Left lobe of liver (tissue), 2 donors: Measurements from ENCODE around the gene CRAT. TPM values are rescaled to one million over a fixed set of nuclear protein-coding genes. Genes with fewer than 3 reads are reported as not detected.
A peak's percentile ranks its signal among the peaks of the same experiment; 100 is the strongest.

Experiments
- ATAC-seq: fragments of 200-7000 bp; cut with Tn5 transposase; one replicate; pipeline ENCODE4 v1.9.1; 2020; ENCODE audit warnings: mild to moderate bottlenecking, moderate library complexity
- DNase-seq: peaks from one replicate; pipeline ENCODE4 v3.0.0-alpha.2; 2020; ENCODE audit warnings: low spot score
- total RNA-seq: library from RNA; stranded (reverse); gene quantifications from one replicate; pipeline ENCODE4 v1.2.1, GENCODE V29; 2021
- donor health status: DM: no; HTN: no; CAD: no; lungs with moderate emphysema.
- donor health status: DM: no; HTN: yes; CAD: no.

The CRAT gene
- total RNA-seq, 1 donor from 2014 or later = 105 TPM

GRCh38 chr9:129095170-129095667 is 15.4 kb downstream of the CRAT start:
- no peak for ATAC-seq
- no peak for DNase-seq

DNA sequence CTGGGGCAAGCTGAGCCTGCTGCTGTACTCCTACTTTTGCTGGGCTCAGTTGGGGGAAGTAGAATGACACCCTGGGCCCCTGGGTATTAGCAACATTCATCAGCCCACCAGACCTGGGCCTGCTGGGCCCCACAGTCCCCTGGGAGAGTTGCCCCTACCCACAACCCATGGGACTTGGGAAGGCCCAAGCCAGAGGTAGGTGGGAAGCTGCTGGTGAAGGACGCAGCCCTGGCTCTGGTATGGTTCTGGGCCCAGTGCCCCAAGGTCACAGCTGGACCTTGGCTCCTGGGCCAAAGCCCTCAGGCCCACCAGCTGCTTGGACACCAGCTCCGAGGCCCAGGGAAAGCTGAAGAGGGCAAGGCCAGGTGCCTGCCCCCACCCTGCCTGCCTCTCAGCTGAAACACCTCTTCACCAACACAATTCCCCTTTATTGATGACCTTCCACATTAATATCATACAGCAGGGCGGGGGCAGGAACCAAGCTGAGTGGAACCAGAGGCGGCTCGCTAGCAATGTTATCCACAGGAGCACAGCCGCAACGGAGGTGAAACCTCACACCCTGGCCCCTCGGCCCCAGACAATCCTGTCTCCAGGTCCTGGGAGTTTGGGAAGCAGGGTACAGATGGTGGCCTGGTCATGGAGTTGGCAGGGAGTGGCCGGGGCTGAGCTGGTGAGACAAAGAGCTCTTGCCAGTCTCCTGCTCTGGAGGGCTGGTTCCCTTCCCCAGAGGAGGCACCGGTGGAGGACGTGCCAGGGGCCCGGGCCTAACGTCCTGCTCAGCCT is 16.0 kb downstream of the CRAT start:
- DNase-seq (no peak), ATAC-seq (peak; percentile 36)

- ATAC-seq = no peak
- no peak for DNase-seq
These were observed 16.8 kb downstream of the CRAT start for GRCh38 chr9:129093602-129094386.

DNA sequence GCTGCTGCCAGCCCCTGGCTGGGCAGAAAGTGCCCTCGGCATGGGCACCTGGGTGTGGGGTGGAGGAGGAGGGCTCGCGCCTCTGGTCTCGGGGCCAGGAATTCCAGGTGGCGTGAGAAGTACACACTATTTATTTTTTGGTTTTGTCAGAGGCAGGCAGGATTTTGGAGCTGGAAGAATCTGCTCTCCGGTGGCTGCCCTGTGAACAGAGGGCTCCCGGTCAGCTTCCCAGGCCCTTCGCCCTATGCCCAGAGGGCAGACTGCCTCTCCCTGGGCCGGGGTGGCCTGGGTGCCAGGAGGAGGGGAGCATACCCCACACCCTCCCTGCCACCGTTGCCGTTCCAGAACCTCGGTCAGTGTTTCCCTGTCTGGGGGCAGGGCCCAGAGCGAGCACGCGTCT is 21.3 kb downstream of the CRAT start:
- peak; percentile 96 for DNase-seq
- peak; percentile 91 for ATAC-seq

- DNase-seq (peak; percentile 87), ATAC-seq (peak; percentile 56)
These were observed 26.5 kb downstream of the CRAT start for GRCh38 chr9:129084087-129084486.

DNA sequence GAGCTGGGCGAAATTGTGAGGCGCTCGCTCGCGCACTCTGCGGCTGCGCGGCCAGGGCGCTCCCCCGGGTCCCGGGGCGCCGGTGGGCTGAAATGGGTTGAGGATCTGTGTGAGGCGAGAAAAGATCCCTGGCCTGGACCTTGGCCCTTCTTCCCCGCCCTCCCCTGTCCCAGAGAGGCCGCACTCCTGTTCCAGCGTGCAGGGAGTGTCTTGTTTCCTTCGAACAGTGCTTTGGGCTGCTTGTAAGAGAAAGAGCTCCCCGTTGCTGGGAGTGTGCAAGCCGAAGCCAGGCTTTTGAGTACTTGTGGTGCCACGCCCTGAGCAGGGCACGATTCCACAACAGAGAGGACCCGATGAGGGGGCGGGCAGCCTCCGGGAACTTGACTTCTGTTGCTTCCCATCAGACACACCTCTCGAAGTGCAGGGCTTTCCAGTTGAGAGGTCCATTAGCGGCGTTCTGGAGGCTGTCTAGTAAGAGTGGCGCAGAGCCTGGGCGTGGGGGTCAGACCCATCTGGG is 29.1 kb downstream of the CRAT start:
- DNase-seq (no peak), ATAC-seq (no peak)

DNA sequence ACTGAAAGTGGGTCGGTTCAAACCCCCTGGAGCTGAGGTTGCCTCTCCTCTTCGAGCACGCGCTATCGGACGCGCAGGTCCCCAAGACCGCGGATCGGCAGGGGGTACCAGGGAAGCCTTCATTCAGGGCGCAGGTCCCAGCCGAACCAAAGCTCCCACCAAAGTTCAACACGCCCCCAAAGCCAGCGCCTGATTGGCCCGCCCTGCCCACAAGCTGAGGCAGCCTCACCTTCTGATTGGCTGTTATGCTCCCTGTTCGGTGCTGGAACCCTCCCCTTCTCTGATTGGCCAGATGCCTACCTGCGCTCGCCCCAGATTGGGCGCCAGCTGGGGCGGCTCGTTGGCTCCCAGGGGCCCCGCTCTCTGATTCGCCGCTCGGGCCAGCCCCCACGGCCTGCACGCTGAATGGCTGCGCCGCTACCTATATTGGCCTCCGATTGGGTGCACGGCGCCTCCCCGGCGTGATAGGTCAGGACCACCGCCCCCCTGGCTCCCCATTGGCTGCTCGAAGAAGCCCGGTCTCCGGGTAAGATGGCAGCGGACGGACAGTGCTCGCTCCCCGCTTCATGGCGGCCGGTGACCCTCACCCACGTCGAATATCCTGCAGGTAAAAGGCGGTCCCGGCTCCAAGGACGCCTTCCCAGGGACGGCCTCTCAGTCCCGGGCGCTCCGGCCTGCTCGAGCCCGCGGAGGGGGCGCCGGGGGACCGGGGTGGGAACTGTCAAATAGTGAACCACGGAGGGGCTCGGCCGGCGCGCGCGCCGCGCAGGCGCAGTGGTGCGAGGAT is 29.8 kb downstream of the CRAT start, which contains the start of gene DOLPP1:
DOLPP1 (plus strand) TSS at position 511 of the 787 bp plus-strand sequence; CDS start at position 532, 21 bp downstream.
- peak; percentile 100 for DNase-seq
- peak; percentile 81 for ATAC-seq

DNA sequence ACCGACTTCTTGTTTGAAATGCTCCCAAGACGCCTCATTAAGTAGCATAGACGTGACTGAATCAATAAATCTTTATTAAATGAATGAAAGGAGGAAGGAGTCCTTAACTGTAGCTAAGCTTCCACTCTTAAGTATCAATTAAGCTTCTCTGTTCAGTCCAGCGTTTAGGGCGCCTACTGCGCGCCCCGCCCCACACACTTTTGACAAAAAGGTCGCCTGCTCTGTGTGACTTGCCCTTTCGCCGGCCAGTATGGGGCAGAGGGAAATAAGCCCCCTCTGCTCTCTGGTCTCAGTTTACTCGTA is 30.3 kb downstream of the CRAT start:
- DNase-seq (no peak), ATAC-seq (no peak)

- ATAC-seq (no peak), DNase-seq (no peak)
These were observed 30.8 kb downstream of the CRAT start for GRCh38 chr9:129079829-129080228.

DNA sequence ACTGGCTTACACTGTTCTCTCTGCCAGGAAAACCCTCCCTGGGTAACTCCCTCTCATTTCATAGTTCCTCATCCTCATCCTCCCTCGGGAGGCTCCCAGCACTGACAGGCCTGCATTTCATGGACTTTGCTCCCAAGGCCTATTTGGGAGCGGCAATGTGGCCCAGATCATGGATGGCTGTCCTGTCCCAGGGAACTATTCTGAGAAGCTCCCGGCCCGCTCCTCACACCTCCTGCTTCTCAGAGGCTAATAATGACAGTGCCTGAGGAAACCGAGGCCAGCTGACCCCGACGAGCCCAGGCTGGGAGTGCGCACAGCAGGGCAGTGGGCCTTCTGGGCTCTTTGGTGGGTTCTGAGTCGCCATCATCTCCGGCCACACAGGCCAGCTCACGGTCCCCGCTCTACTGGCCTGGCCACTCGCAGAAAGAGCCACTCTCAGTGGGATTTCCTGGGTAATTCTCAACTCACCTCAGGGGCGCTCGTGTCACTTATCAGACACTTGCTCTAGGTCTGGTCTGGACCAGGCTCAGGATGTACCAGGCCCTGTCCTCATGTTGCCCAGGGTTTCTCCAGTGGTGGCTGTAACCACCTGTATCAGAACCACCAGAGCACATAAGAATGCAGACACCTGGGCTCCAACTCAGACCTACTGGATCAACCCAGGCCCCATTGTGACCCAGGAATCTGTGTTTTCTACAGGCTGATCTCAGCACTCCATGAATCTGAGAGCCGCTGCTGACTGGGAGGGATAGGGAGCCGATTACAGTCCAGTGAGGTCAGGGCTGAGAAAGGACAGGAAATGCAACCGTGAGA is 31.7 kb downstream of the CRAT start:
- ATAC-seq (peak; percentile 6), DNase-seq (no peak)

DNA sequence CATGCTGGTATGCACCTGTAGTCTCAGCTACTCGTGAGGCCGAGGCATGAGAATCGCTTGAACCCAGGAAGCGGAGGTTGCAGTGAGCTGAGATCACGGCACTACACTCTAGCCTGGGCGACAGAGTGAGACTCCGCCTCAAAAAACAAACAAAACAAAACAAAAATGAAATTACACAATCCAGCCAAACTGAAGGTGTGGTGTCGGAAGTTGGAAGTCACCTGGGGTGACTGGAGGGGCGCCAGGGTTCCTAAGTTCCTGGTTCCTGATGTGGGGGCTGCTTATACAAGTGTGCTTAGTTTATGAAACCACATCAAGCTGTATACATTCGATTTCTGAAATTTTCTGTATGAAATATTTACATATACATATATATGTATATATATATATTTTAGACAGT is 33.4 kb downstream of the CRAT start:
- ATAC-seq = no peak
- DNase-seq = peak; percentile 72

- DNase-seq = no peak
- ATAC-seq = no peak
These were observed 34.0 kb downstream of the CRAT start for GRCh38 chr9:129076640-129077037.

- peak; percentile 87 for DNase-seq
- peak; percentile 60 for ATAC-seq
These were observed 34.5 kb downstream of the CRAT start for GRCh38 chr9:129075996-129076639.

DNA sequence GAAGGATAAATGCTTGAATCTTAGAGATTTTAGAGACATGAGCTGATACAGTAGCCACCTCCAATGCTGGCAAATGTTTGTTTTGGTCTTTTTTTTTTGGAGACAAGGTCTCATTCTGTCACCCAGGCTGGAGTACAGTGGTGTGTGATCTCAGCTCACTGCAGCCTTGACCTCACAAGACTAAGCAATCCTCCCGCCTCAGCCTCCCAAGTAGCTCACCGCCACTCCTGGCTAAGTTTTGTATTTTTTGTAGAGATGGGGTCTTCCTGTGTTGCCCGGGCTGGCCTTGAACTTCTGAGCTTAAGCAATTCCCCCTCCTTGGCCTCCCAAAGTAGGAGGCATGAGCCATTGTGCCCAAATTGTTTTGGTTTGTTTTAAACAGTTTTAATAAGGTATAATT is 36.5 kb downstream of the CRAT start:
- DNase-seq (no peak), ATAC-seq (no peak)

- ATAC-seq (no peak), DNase-seq (no peak)
These were observed 37.2 kb downstream of the CRAT start for GRCh38 chr9:129073404-129073803.

- DNase-seq (no peak), ATAC-seq (no peak)
These were observed 38.4 kb downstream of the CRAT start for GRCh38 chr9:129072171-129072570.

GRCh38 chr9:129071526-129072126 is 39.0 kb downstream of the CRAT start:
- no peak for DNase-seq
- ATAC-seq = no peak

DNA sequence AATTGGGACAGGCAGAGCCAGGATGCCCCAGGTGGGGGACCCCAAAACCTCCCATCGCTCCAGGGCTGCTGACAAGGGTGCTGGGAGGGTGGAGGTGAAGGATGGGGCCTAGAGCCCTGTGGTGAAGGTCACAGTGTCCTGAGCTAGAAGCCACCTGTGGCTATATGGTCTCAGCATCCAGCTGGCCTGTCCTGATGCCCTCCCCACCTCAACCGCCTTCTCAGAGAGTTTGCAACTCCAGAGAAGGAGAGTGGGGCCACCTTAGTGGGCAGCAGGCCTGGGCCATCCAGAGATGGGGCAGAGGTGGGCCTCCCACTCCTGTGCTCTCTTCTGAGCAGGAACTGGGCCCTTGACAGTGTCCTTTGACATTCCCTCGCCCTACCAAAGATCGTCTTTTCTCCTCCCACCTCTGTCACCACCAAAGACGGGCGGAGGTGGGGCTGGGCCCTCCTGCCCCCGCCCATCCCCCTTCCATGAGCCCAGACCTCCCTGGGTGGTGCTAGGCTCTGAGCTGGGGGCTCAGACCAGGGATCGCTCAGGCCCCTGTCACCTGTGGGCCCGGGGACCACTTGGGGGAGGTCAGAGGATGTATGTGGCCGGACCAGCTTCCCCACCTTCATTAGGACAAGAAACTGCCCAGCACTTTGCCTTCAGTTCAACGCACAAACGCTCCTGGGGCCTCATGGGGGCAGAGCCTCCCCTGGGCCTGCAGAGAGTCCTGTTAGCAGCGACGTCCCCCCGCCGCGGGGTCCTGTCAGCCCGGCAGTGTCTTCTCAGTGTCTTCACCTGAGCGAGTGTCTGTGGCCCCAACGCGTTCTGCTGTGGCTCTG is 39.7 kb downstream of the CRAT start:
- no peak for ATAC-seq
- no peak for DNase-seq
